Activated CD4-positive, alpha-beta memory T cell treated with anti-CD3 and anti-CD28 coated beads, Interleukin-2, amount 10 ng/mL, durations not matched to agents 7 days and 5 days (primary cell): ENCODE measurements around the gene RBM20. TPM values are rescaled to one million over a fixed set of nuclear protein-coding genes. Genes with fewer than 3 reads are reported as not detected.

Experiments
- CTCF ChIA-PET: fragments of 350-600 bp; sonication (Branson Sonifier 250); formaldehyde crosslinking; loops from one replicate; lab custom pipeline; 2021; ENCODE audit warnings: antibody characterized with exemption, inconsistent platforms; lab: Charles Lee
- POLR2A ChIA-PET: fragments of 350-600 bp; sonication (Branson Sonifier 250); formaldehyde crosslinking; loops from one replicate; lab custom pipeline; 2021; ENCODE audit warnings: antibody characterized with exemption; lab: Charles Lee
- DNase-seq: peaks from one replicate; pipeline ENCODE4 v3.0.0-alpha.2; 2020
- H3K27ac Mint-ChIP-seq: one replicate; pipeline ENCODE4 v1.8.0; 2021; ENCODE audit warnings: mild to moderate bottlenecking, mixed read lengths
- H3K27me3 Mint-ChIP-seq: one replicate; pipeline ENCODE4 v1.8.0; 2021; ENCODE audit warnings: mixed read lengths
- H3K36me3 Mint-ChIP-seq: one replicate; pipeline ENCODE4 v1.8.0; 2021; ENCODE audit warnings: low read depth, mixed read lengths
- H3K4me1 Mint-ChIP-seq: one replicate; pipeline ENCODE4 v1.8.0; 2021; ENCODE audit warnings: mixed read lengths
- H3K4me3 Mint-ChIP-seq: one replicate; pipeline ENCODE4 v1.8.0; 2021; ENCODE audit warnings: mild to moderate bottlenecking, mixed read lengths
- H3K9me3 Mint-ChIP-seq: one replicate; pipeline ENCODE4 v1.8.0; 2021; ENCODE audit warnings: mixed read lengths
- total RNA-seq, 2 experiments: library from RNA; stranded (reverse); gene quantifications; one replicate each; pipeline ENCODE4 v1.2.3, GENCODE V29; 2021

Gene RBM20
- total RNA-seq, 2 experiments from 2014 or later, result 0.03 TPM; not detected in 1

- Mint-ChIP-seq H3K9me3 (no peaks in the 10 kb centered on the region), H3K4me1 (no peaks in the 10 kb centered on the region), H3K36me3 (no peaks in the 10 kb centered on the region), H3K27ac (no peak overlapping the region), H3K4me3 (no peak overlapping the region), H3K27me3 (peaks cover 2% of the 10 kb centered on the region)
- no peak for DNase-seq
- POLR2A ChIA-PET, result interaction anchor here (1.0 kb wide), 1 partner anchor 9 kb away, joined by 3 read pairs; no protein-coding TSS in a partner anchor
- CTCF ChIA-PET, result no interaction called here
Measured at GRCh38 chr10:110811791-110812581, 167.8 kb downstream of the RBM20 start.

GRCh38 chr10:110812583-110812982, 168.4 kb downstream of the RBM20 start:
- POLR2A ChIA-PET, result no interaction called here
- CTCF ChIA-PET, result no interaction called here
- no peak overlapping the region for H3K4me3 Mint-ChIP-seq
- peaks cover 1% of the 10 kb centered on the region for H3K4me1 Mint-ChIP-seq
- H3K27me3 Mint-ChIP-seq, result peaks cover 2% of the 10 kb centered on the region
- no peaks in the 10 kb centered on the region for H3K36me3 Mint-ChIP-seq
- no peak for DNase-seq
- no peak overlapping the region for H3K27ac Mint-ChIP-seq
- no peaks in the 10 kb centered on the region for H3K9me3 Mint-ChIP-seq

GRCh38 chr10:110813743-110814472, 169.8 kb downstream of the RBM20 start:
- Mint-ChIP-seq H3K27ac (no peak overlapping the region), H3K4me1 (peaks cover 3% of the 10 kb centered on the region), H3K4me3 (no peak overlapping the region), H3K27me3 (peaks cover 2% of the 10 kb centered on the region), H3K9me3 (no peaks in the 10 kb centered on the region), H3K36me3 (no peaks in the 10 kb centered on the region)
- POLR2A ChIA-PET, result no interaction called here
- DNase-seq, result no peak
- CTCF ChIA-PET, result no interaction called here

GRCh38 chr10:110815354-110816004, 171.3 kb downstream of the RBM20 start:
- no peaks in the 10 kb centered on the region for H3K9me3 Mint-ChIP-seq
- POLR2A ChIA-PET, result no interaction called here

GRCh38 chr10:110817614-110818013, 173.5 kb downstream of the RBM20 start:
- ChIA-PET CTCF (no interaction called here), POLR2A (interaction anchor here (0.9 kb wide), 1 partner anchor 25 kb away, joined by 5 read pairs; no protein-coding TSS in a partner anchor)
- Mint-ChIP-seq H3K4me3 (no peak overlapping the region), H3K9me3 (no peaks in the 10 kb centered on the region), H3K27ac (no peak overlapping the region), H3K27me3 (no peaks in the 10 kb centered on the region), H3K36me3 (no peaks in the 10 kb centered on the region), H3K4me1 (peaks cover 6% of the 10 kb centered on the region)
- DNase-seq, result no peak

More at GRCh38 chr10:110815354-110816004, 171.3 kb downstream of the RBM20 start:
- Mint-ChIP-seq H3K36me3 (no peaks in the 10 kb centered on the region), H3K4me3 (no peak overlapping the region), H3K4me1 (peaks cover 3% of the 10 kb centered on the region), H3K27me3 (no peaks in the 10 kb centered on the region), H3K27ac (no peak overlapping the region)
- CTCF ChIA-PET, result no interaction called here
- DNase-seq, result no peak

GRCh38 chr10:110818311-110819256, 174.4 kb downstream of the RBM20 start:
- POLR2A ChIA-PET, result no interaction called here
- H3K27ac Mint-ChIP-seq, result no peak overlapping the region

GRCh38 chr10:110820321-110820814, 176.2 kb downstream of the RBM20 start:
- CTCF ChIA-PET, result no interaction called here
- no peaks in the 10 kb centered on the region for H3K36me3 Mint-ChIP-seq
- H3K4me3 Mint-ChIP-seq, result no peak overlapping the region
- peaks cover 6% of the 10 kb centered on the region for H3K4me1 Mint-ChIP-seq
- no peaks in the 10 kb centered on the region for H3K9me3 Mint-ChIP-seq
- no peaks in the 10 kb centered on the region for H3K27me3 Mint-ChIP-seq
- POLR2A ChIA-PET, result no interaction called here
- no peak overlapping the region for H3K27ac Mint-ChIP-seq
- DNase-seq, result no peak

More at GRCh38 chr10:110818311-110819256, 174.4 kb downstream of the RBM20 start:
- no peak for DNase-seq
- Mint-ChIP-seq H3K9me3 (no peaks in the 10 kb centered on the region), H3K27me3 (no peaks in the 10 kb centered on the region), H3K36me3 (no peaks in the 10 kb centered on the region), H3K4me3 (no peak overlapping the region), H3K4me1 (peaks cover 6% of the 10 kb centered on the region)
- CTCF ChIA-PET, result interaction anchor here (0.8 to 1.0 kb wide), 2 partner anchors 16 to 18 kb away, joined by 3 read pairs; no protein-coding TSS in a partner anchor

GRCh38 chr10:110821508-110821907, 177.4 kb downstream of the RBM20 start:
- H3K27me3 Mint-ChIP-seq, result no peaks in the 10 kb centered on the region
- H3K4me3 Mint-ChIP-seq, result no peak overlapping the region
- no peaks in the 10 kb centered on the region for H3K36me3 Mint-ChIP-seq
- POLR2A ChIA-PET, result interaction anchor here (1.0 to 1.3 kb wide), 2 partner anchors 31 to 40 kb away, joined by 3 read pairs; no protein-coding TSS in a partner anchor
- CTCF ChIA-PET, result no interaction called here
- no peak for DNase-seq
- H3K9me3 Mint-ChIP-seq, result no peaks in the 10 kb centered on the region
- H3K27ac Mint-ChIP-seq, result no peak overlapping the region
- peaks cover 6% of the 10 kb centered on the region for H3K4me1 Mint-ChIP-seq

GRCh38 chr10:110822035-110822711, 178.0 kb downstream of the RBM20 start:
- POLR2A ChIA-PET, result interaction anchor here (1.0 to 1.3 kb wide), 2 partner anchors 31 to 39 kb away, joined by 3 read pairs; no protein-coding TSS in a partner anchor
- H3K9me3 Mint-ChIP-seq, result no peaks in the 10 kb centered on the region
- H3K27ac Mint-ChIP-seq, result no peak overlapping the region

GRCh38 chr10:110822712-110823311, 178.7 kb downstream of the RBM20 start:
- ChIA-PET POLR2A (no interaction called here), CTCF (no interaction called here)
- Mint-ChIP-seq H3K27ac (no peak overlapping the region), H3K4me3 (no peak overlapping the region), H3K9me3 (no peaks in the 10 kb centered on the region), H3K27me3 (no peaks in the 10 kb centered on the region), H3K36me3 (no peaks in the 10 kb centered on the region), H3K4me1 (peaks cover 3% of the 10 kb centered on the region)
- DNase-seq, result no peak

More at GRCh38 chr10:110822035-110822711, 178.0 kb downstream of the RBM20 start:
- Mint-ChIP-seq H3K27me3 (no peaks in the 10 kb centered on the region), H3K36me3 (no peaks in the 10 kb centered on the region), H3K4me1 (peaks cover 6% of the 10 kb centered on the region), H3K4me3 (no peak overlapping the region)
- no peak for DNase-seq
- CTCF ChIA-PET, result no interaction called here

GRCh38 chr10:110824152-110824441, 180.0 kb downstream of the RBM20 start:
- H3K9me3 Mint-ChIP-seq, result no peaks in the 10 kb centered on the region
- H3K27me3 Mint-ChIP-seq, result no peaks in the 10 kb centered on the region
- DNase-seq, result no peak
- H3K27ac Mint-ChIP-seq, result no peak overlapping the region
- POLR2A ChIA-PET, result no interaction called here
- H3K4me1 Mint-ChIP-seq, result peaks cover 3% of the 10 kb centered on the region
- H3K4me3 Mint-ChIP-seq, result no peak overlapping the region
- CTCF ChIA-PET, result no interaction called here
- H3K36me3 Mint-ChIP-seq, result no peaks in the 10 kb centered on the region
